GM21390 (cell line): ENCODE results near the gene CDC25B.
"Not testable (repeated sequence)": the region's sequence is repeated elsewhere in the genome, so short reads cannot be mapped to it uniquely, and the experiment has no call there.

Source experiments
- ATAC-seq: cut with Tn5 transposase; IDR thresholded peaks from one replicate; pipeline ENCODE4 v1.9.1; 2021; ENCODE audit not compliant: unreplicated experiment

Gene CDC25B

GRCh38 chr20:3821996-3822395 is 25.9 kb downstream of the CDC25B start:
- ATAC-seq: no peak

DNA sequence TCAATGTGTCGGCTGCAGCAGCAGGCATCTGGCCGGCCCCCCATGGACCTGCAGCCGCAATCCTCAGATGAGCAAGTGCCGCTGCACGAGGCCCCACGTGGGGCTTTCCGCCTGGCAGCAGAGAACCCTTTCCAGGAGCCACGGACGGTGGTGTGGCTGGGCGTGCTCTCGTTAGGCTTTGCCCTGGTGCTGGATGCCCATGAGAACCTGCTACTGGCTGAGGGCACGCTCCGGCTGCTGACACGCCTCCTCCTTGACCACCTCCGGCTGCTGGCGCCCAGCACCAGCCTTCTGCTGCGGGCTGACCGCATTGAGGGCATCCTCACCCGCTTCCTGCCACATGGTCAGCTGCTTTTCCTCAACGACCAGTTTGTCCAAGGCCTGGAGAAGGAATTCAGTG is 27.8 kb downstream of the CDC25B start:
- no peak for ATAC-seq

DNA sequence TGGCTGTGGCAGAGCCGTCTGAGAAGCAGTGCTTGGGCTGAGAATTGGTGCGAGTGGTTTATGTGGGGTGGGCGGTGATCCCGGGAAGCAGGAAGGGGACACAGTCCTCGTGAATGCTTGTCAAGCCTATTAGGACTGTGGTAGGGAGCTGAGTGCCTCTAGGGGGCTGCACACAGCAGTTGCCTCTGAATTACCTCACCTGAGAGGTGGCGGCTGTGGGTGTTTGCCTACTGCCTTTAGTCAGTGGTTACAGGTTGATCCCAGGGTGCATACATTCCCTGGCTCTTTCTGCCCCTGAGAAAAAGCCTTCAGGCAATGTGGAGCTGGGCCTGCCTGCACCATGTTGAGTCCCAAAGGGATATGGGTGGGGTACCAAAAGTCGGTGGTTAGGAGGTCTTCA is 29.4 kb downstream of the CDC25B start:
- no peak for ATAC-seq

DNA sequence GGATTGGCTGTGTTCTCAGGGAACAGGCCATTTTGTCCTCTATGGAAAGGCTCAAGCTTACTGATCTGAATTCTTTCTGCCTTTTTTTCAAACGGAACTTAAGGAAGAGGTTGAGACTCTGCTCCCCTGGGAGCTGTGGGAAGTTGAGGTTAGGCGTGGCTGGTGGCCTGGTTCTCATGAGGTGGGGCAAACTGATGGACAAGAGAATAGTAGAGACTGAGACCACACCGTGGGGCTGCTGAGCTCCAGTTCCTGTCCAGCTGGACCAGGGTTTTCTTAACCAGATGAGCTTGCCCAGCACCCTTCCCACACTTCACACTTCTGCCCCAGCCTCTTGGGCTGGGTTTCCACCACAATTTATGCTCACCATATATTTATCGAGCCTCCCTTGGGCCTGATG is 30.3 kb downstream of the CDC25B start:
- no peak for ATAC-seq

DNA sequence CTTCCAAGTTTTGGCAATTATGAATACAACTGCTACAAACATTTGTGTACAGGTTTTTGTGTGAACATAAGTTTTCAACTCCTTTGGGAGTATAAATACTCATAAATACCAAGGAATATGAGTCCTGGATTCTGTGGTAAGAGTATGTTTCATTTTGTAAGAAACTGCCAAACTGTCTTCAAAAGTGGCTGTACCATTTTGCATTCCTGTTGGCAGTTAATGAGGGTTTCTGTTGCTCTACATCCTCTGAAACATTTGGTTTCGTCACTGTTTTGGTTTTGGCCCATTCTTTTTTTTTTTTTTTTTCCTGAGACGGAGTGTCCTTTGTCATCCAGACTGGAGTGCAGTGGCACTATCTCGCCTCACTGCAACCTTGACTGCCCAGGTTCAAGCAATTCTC is 32.7 kb downstream of the CDC25B start:
- no peak for ATAC-seq

- not testable (repeated sequence) for ATAC-seq
Observed at GRCh38 chr20:3829891-3830290, 33.8 kb downstream of the CDC25B start.

GRCh38 chr20:3836132-3836531 is 40.0 kb downstream of the CDC25B start:
- ATAC-seq: no peak

GRCh38 chr20:3839328-3839727 is 43.2 kb downstream of the CDC25B start:
- no peak for ATAC-seq

GRCh38 chr20:3840201-3840600 is 44.1 kb downstream of the CDC25B start:
- not testable (repeated sequence) for ATAC-seq

DNA sequence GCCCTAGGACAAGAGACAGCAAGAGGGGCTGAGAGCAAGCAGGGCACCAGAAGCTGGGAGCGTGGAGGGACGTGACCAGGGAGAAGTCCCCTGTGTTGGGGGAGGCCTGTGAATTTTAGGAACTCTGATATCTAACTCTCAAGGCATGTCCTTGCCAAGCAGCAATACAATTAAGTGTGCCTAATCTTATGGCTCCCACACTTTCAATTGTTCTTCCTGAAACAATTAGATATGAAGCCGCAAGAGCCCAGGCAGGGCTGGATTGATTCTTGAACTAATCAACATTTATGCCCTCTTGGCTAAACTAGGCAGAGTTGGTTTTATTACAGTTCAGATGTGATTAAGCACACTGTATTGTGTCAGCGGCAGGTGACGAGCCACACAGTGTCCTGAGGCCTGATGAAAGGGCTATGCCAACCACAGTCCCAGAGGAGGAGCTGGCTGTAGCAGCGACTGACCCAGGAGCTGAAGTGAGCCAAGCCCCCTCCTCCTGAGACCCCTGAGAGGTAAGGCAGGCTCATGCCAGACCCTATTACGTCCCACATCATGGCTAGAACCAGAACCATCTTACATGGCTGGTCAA is 46.3 kb downstream of the CDC25B start:
- no peak for ATAC-seq

DNA sequence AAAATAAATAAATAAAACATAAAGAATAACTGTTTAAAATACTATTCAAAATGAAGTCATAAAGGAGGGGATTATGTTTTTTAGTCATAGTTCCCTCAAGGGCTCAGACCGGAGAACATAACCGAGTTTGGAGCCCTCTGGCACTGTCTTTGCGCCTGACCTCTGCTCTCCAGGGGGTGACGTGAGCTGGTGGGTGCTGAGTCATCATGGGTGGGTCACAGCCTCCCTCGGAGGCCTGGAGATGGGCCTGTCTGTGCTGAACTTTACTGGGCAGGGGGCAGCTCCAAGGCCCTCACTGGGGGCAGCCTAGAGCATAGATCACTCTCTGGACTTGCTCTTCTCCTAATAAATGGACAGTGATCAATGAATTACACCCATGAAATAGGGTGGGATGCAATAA is 47.4 kb downstream of the CDC25B start:
- no peak for ATAC-seq

DNA sequence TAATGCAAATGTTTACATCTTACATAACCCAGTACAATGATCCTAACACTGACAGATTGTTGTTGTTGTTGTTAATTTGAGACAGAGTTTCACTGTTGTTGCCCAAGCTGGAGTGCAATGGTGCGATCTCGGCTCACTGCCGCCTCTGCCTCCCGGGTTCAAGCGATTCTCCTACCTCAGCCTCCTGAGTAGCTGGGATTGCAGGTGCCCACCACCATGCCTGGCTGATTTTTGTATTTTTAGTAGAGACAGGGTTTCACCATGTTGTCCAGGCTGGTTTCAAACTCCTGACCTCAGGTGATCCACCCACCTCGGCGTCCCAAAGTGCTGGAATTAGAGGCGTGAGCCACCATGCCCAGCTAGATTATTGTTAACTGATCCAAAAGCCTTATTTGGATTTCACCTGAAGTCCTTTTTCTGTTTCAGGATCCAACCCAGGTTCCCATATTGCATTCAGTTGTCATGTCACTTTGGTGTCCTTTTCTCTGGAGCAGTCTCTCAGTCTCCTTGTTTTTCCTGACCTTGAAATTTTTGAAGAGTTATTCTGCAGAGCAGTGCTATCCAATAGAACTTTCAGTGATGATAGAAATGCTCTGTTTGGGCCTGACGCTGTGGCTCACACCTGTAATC is 48.0 kb downstream of the CDC25B start:
- not testable (repeated sequence) for ATAC-seq

- ATAC-seq: no peak
Observed at GRCh38 chr20:3846378-3846739, 50.2 kb downstream of the CDC25B start.

DNA sequence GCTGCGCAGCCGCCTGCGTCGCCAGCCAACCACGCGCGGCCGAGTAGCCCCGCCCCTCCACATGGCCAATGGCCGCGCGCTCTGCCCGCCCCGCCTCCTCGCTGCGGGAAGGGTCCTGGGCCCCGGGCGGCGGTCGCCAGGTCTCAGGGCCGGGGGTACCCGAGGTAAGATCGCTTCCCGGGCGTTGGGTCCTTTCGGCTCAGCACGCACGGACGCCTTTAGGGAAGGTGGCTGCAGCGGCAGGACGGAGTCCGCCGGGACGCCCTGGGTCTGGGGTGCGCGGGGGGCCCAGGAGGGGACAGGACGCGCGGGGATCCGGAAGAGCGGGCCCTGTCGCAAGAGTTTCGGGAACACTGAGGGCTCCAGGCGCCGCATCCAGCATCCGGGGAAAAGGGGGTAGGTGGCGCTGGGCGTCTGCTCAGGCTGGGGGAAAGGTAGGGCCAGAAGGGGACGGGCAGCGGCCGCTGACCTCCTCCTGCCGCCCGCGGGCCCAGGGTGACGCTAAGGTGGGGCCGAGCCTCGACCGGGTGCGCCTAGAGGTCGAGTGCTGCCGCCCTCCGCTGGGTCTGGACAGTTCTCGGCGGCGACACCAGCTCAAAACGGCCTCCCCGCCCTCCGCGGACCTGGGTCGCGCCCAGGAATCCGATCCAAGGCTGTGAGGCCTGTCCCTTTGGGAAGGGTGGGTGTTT is 50.8 kb downstream of the CDC25B start, which contains the start of gene MAVS:
MAVS (plus strand) TSS at position 95 of the 689 bp plus-strand sequence. CDS start 7,791 bp downstream, outside the sequence.
- ATAC-seq: peak; percentile 90

DNA sequence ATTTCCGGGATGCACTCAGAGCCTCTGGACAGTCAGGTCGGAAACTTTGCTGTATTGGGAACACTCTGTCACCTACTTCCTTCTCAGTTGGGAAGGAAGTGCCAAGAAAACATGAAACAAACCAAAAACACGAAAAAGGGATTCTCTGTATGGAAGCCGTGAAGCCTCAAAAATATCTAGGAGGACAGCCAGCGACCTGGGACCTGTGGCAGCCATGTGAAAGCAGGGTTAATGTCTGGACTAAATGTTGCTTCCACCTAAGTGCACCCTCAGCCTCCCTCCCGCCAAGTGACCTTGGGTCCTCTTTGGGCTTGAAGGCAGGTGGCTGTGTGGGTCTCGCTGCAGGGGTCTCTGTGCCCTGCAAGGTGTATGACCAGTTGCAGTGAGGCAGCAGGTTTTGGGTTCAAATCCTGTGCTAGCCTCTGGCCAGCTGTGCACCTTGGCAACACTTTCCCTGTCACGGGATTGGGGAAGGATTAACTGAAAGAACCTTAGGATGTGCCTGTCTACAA is 51.4 kb downstream of the CDC25B start:
- no peak for ATAC-seq

DNA sequence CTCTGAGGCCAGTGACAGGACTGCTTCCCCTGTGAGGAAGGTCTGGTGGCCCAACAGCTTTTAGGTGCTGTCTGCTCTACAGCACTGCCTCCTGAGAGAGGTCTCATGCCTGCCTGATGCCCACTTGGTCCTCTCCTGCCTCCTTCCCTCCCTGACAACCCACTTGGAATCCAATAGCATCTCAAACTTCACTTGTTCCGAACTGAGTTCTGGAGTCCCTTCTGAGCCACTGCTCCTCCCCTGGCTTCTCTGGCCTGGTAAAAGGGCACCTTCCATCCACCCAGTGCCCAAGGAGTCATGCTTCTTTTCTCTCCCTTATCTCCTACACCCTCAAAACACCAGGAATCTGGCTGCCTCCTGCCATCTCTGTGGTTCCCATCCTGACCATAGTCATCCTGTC is 52.5 kb downstream of the CDC25B start:
- ATAC-seq: no peak

DNA sequence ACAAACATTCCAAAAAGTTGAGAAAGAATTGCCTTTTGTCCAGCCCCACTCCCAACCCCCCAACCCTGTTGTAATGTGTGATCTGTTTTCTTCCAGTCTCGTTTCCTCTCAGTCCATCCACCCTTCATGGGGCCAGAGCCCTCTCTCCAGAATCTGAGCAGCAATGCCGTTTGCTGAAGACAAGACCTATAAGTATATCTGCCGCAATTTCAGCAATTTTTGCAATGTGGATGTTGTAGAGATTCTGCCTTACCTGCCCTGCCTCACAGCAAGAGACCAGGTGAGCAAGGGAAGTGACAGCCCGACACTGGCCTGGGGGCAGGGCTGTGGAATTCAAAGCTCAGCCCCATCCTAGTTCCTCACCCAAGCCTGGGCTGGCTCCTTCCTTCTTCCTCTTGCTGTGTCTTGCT is 58.4 kb downstream of the CDC25B start:
- ATAC-seq: no peak
